Activated naive CD4-positive, alpha-beta T cell treated with anti-CD3 and anti-CD28 coated beads for 36 hours (primary cell): ENCODE results near the gene ITGB1BP1. TPM values are rescaled to one million over a fixed set of nuclear protein-coding genes. Genes with fewer than 3 reads are reported as not detected.
A peak's percentile ranks its signal among the peaks of the same experiment; 100 is the strongest.

Experiments
- CTCF ChIA-PET: fragments of 350-600 bp; sonication (Branson Sonifier 250); formaldehyde crosslinking; loops from one replicate; lab custom pipeline; 2021; ENCODE audit warnings: antibody characterized with exemption; lab: Charles Lee
- DNase-seq: peaks from one replicate; pipeline ENCODE4 v3.0.0-alpha.2; 2020
- H3K27ac Mint-ChIP-seq: one replicate; pipeline ENCODE4 v1.8.0; 2021; ENCODE audit warnings: mild to moderate bottlenecking, mixed read lengths
- H3K27me3 Mint-ChIP-seq: one replicate; pipeline ENCODE4 v1.8.0; 2021; ENCODE audit warnings: low read depth, mixed read lengths
- H3K36me3 Mint-ChIP-seq: one replicate; pipeline ENCODE4 v1.8.0; 2021; ENCODE audit warnings: low read depth, mixed read lengths
- H3K4me1 Mint-ChIP-seq: one replicate; pipeline ENCODE4 v1.8.0; 2021; ENCODE audit warnings: low read depth, mixed read lengths
- H3K4me3 Mint-ChIP-seq: one replicate; pipeline ENCODE4 v1.8.0; 2021; ENCODE audit warnings: mild to moderate bottlenecking, moderate library complexity, mixed read lengths
- H3K9me3 Mint-ChIP-seq: one replicate; pipeline ENCODE4 v1.8.0; 2021; ENCODE audit warnings: mixed read lengths
- intact Hi-C: fragments of 100-400 bp; cut with micrococcal nuclease; formaldehyde crosslinking; loops from one replicate; pipeline ENCODE4 v1.15.1; 2023
- total RNA-seq, 2 experiments: library from RNA; stranded (reverse); gene quantifications; one replicate each; pipeline ENCODE4 v1.2.3, GENCODE V29; 2021

Gene ITGB1BP1
- total RNA-seq, 2 experiments from 2014 or later = 97.2 to 97.4 TPM

- Mint-ChIP-seq H3K27ac (no peak overlapping the region), H3K36me3 (peaks cover 42% of the 10 kb centered on the region), H3K4me3 (no peak overlapping the region), H3K4me1 (no peaks in the 10 kb centered on the region), H3K9me3 (no peaks in the 10 kb centered on the region), H3K27me3 (no peaks in the 10 kb centered on the region)
- intact Hi-C loops = no loop called here
- DNase-seq = no peak
- CTCF ChIA-PET = interaction anchor here (0.7 kb wide), 1 partner anchor 628 kb away, joined by 3 read pairs; no protein-coding TSS in a partner anchor
Observed at GRCh38 chr2:9445089-9445488, 21.8 kb upstream of the ITGB1BP1 start.

- H3K27ac Mint-ChIP-seq = no peak overlapping the region
- no peak overlapping the region for H3K4me3 Mint-ChIP-seq
- intact Hi-C loops = no loop called here
- no peaks in the 10 kb centered on the region for H3K4me1 Mint-ChIP-seq
- no peaks in the 10 kb centered on the region for H3K27me3 Mint-ChIP-seq
- no peak for DNase-seq
- CTCF ChIA-PET = no interaction called here
- peaks cover 47% of the 10 kb centered on the region for H3K36me3 Mint-ChIP-seq
- no peaks in the 10 kb centered on the region for H3K9me3 Mint-ChIP-seq
Observed at GRCh38 chr2:9443526-9443925, 20.2 kb upstream of the ITGB1BP1 start.

GRCh38 chr2:9441556-9441955, 18.2 kb upstream of the ITGB1BP1 start:
- intact Hi-C loops = loop anchor here (2.0 kb wide), 1 partner anchor 17 kb away; no protein-coding TSS in a partner anchor
- DNase-seq = no peak
- CTCF ChIA-PET = no interaction called here
- Mint-ChIP-seq H3K9me3 (no peaks in the 10 kb centered on the region), H3K27ac (no peak overlapping the region), H3K36me3 (peaks cover 56% of the 10 kb centered on the region), H3K4me1 (no peaks in the 10 kb centered on the region), H3K27me3 (no peaks in the 10 kb centered on the region), H3K4me3 (no peak overlapping the region)

GRCh38 chr2:9440058-9440727, 16.9 kb upstream of the ITGB1BP1 start:
- H3K4me1 Mint-ChIP-seq = no peaks in the 10 kb centered on the region
- H3K36me3 Mint-ChIP-seq = peaks cover 57% of the 10 kb centered on the region
- DNase-seq = no peak
- H3K9me3 Mint-ChIP-seq = no peaks in the 10 kb centered on the region
- CTCF ChIA-PET = no interaction called here
- H3K27ac Mint-ChIP-seq = no peak overlapping the region
- H3K4me3 Mint-ChIP-seq = no peak overlapping the region
- intact Hi-C loops = loop anchor here (2.0 kb wide), 1 partner anchor 19 kb away; no protein-coding TSS in a partner anchor
- H3K27me3 Mint-ChIP-seq = no peaks in the 10 kb centered on the region

- intact Hi-C loops = no loop called here
- H3K36me3 Mint-ChIP-seq = peaks cover 53% of the 10 kb centered on the region
- H3K9me3 Mint-ChIP-seq = no peaks in the 10 kb centered on the region
- CTCF ChIA-PET = no interaction called here
- H3K4me1 Mint-ChIP-seq = no peaks in the 10 kb centered on the region
- no peak overlapping the region for H3K27ac Mint-ChIP-seq
- H3K27me3 Mint-ChIP-seq = no peaks in the 10 kb centered on the region
- DNase-seq = no peak
- no peak overlapping the region for H3K4me3 Mint-ChIP-seq
Observed at GRCh38 chr2:9439536-9439935, 16.2 kb upstream of the ITGB1BP1 start.

GRCh38 chr2:9434489-9434888, 11.2 kb upstream of the ITGB1BP1 start:
- H3K27me3 Mint-ChIP-seq = no peaks in the 10 kb centered on the region
- no peak for DNase-seq
- intact Hi-C loops = no loop called here
- peaks cover 14% of the 10 kb centered on the region for H3K4me1 Mint-ChIP-seq
- H3K9me3 Mint-ChIP-seq = no peaks in the 10 kb centered on the region
- H3K36me3 Mint-ChIP-seq = peaks cover 59% of the 10 kb centered on the region
- H3K4me3 Mint-ChIP-seq = no peak overlapping the region
- no peak overlapping the region for H3K27ac Mint-ChIP-seq
- CTCF ChIA-PET = interaction anchor here (0.7 to 0.8 kb wide), 2 partner anchors 11 to 599 kb away, joined by 5 to 6 read pairs; no protein-coding TSS in a partner anchor

- H3K4me1 Mint-ChIP-seq = peaks cover 14% of the 10 kb centered on the region
- peak; percentile 8 for DNase-seq
- H3K4me3 Mint-ChIP-seq = no peak overlapping the region
- intact Hi-C loops = no loop called here
- CTCF ChIA-PET = no interaction called here
- no peaks in the 10 kb centered on the region for H3K9me3 Mint-ChIP-seq
- peaks cover 38% of the 10 kb centered on the region for H3K36me3 Mint-ChIP-seq
- H3K27ac Mint-ChIP-seq = peak overlapping the region; percentile 83
- H3K27me3 Mint-ChIP-seq = no peaks in the 10 kb centered on the region
Observed at GRCh38 chr2:9430316-9431293, 7.3 kb upstream of the ITGB1BP1 start.

- DNase-seq = no peak
- H3K27ac Mint-ChIP-seq = no peak overlapping the region
- no peaks in the 10 kb centered on the region for H3K27me3 Mint-ChIP-seq
- no peaks in the 10 kb centered on the region for H3K9me3 Mint-ChIP-seq
- peaks cover 36% of the 10 kb centered on the region for H3K36me3 Mint-ChIP-seq
- intact Hi-C loops = no loop called here
- H3K4me3 Mint-ChIP-seq = no peak overlapping the region
- H3K4me1 Mint-ChIP-seq = peaks cover 16% of the 10 kb centered on the region
- CTCF ChIA-PET = no interaction called here
Observed at GRCh38 chr2:9428965-9429577, 5.7 kb upstream of the ITGB1BP1 start.

- peak overlapping the region; percentile 92 for H3K27ac Mint-ChIP-seq
- no peak overlapping the region for H3K4me3 Mint-ChIP-seq
- peak; percentile 22 for DNase-seq
- no peaks in the 10 kb centered on the region for H3K9me3 Mint-ChIP-seq
- intact Hi-C loops = loop anchor here (5.0 kb wide), 5 partner anchors 282 to 742 kb away; partner anchors contain the start of genes ID2 and MBOAT2
- H3K4me1 Mint-ChIP-seq = peaks cover 27% of the 10 kb centered on the region
- CTCF ChIA-PET = no interaction called here
- H3K27me3 Mint-ChIP-seq = no peaks in the 10 kb centered on the region
- H3K36me3 Mint-ChIP-seq = peaks cover 19% of the 10 kb centered on the region
Observed at GRCh38 chr2:9424447-9425164, 1.3 kb upstream of the ITGB1BP1 start.

GRCh38 chr2:9423922-9424272, 569 bp upstream of the ITGB1BP1 start:
- peaks cover 34% of the 10 kb centered on the region for H3K4me1 Mint-ChIP-seq

GRCh38 chr2:9422321-9423099, 818 bp downstream of the ITGB1BP1 start:
- CTCF ChIA-PET = interaction anchor here (0.6 kb wide), 1 partner anchor 183 kb away, joined by 3 read pairs; no protein-coding TSS in a partner anchor
- no peaks in the 10 kb centered on the region for H3K9me3 Mint-ChIP-seq
- no peaks in the 10 kb centered on the region for H3K27me3 Mint-ChIP-seq
- peaks cover 39% of the 10 kb centered on the region for H3K4me1 Mint-ChIP-seq
- peak overlapping the region; percentile 88 for H3K27ac Mint-ChIP-seq
- H3K36me3 Mint-ChIP-seq = peaks cover 24% of the 10 kb centered on the region
- H3K4me3 Mint-ChIP-seq = no peak overlapping the region
- DNase-seq = peak; percentile 65
- intact Hi-C loops = loop anchor here (1.0 to 5.0 kb wide), 12 partner anchors 51 to 740 kb away; partner anchors contain the start of genes ADAM17, ASAP2, ID2 and MBOAT2

More at GRCh38 chr2:9423922-9424272, 569 bp upstream of the ITGB1BP1 start:
- Mint-ChIP-seq H3K27me3 (no peaks in the 10 kb centered on the region), H3K27ac (peak overlapping the region; percentile 92), H3K9me3 (no peaks in the 10 kb centered on the region), H3K36me3 (peaks cover 16% of the 10 kb centered on the region), H3K4me3 (no peak overlapping the region)
- CTCF ChIA-PET = interaction anchor here (0.6 kb wide), 1 partner anchor 11 kb away, joined by 6 read pairs; no protein-coding TSS in a partner anchor
- DNase-seq = peak; percentile 52
- intact Hi-C loops = loop anchor here (1.0 to 5.0 kb wide), 12 partner anchors 49 to 742 kb away; partner anchors contain the start of genes ADAM17, ASAP2, ID2 and MBOAT2
